H1 (cell line): ENCODE measurements around the gene AGER. TPM values are rescaled to one million over a fixed set of nuclear protein-coding genes. Genes with fewer than 3 reads are reported as not detected.

Experiments used
- CTCF ChIA-PET: fragments of 300-600 bp; sonication (Branson Sonifier 250); formaldehyde crosslinking; loops from one replicate; lab custom pipeline; 2021; ENCODE audit not compliant: partially characterized antibody; lab: Charles Lee
- POLR2A ChIA-PET: fragments of 300-600 bp; sonication (Branson Sonifier 250); formaldehyde crosslinking; loops from one replicate; lab custom pipeline; 2021; ENCODE audit warnings: inconsistent platforms; ENCODE audit not compliant: partially characterized antibody; lab: Charles Lee
- DNase-seq, 2 experiments: peaks; one replicate each; pipeline versions ENCODE4 v3.0.0 to v3.0.0-alpha.2; 2010 to 2022; ENCODE audit warnings: low spot score in 2 of 2, low read depth in 1 of 2, mixed read lengths in 1 of 2
- FAIRE-seq: peaks from 2 replicates; lab custom pipeline; 2011; peaks lifted over from hg19 to GRCh38; lab: Jason Lieb, UNC
- H2AFZ ChIP-seq: 2 replicates; pipeline ENCODE4 v1.8.1; 2012; ENCODE audit warnings: low read length, inconsistent platforms
- H2AK5ac ChIP-seq: 2 replicates; pipeline ENCODE4 v1.6.1; 2013; ENCODE audit warnings: low read depth, low read length
- H2BK120ac ChIP-seq: replicated peaks from 2 replicates; pipeline ENCODE3; 2013; ENCODE audit warnings: low read depth, low read length, inconsistent platforms
- H2BK12ac ChIP-seq: 2 replicates; pipeline ENCODE4 v1.6.1; 2013; ENCODE audit warnings: low read depth, low read length
- H2BK15ac ChIP-seq: 2 replicates; pipeline ENCODE4 v1.6.1; 2013; ENCODE audit warnings: low read length
- H2BK20ac ChIP-seq: 2 replicates; pipeline ENCODE4 v1.6.1; 2013; ENCODE audit warnings: low read length
- H2BK5ac ChIP-seq: 2 replicates; pipeline ENCODE4 v1.6.1; 2013; ENCODE audit warnings: low read depth, low read length
- H3K14ac ChIP-seq: 2 replicates; pipeline ENCODE4 v1.6.1; 2013; ENCODE audit warnings: inconsistent platforms; ENCODE audit not compliant: insufficient read length
- H3K18ac ChIP-seq: 2 replicates; pipeline ENCODE4 v1.6.1; 2013; ENCODE audit warnings: low read length; ENCODE audit errors: extremely low read depth
- H3K23ac ChIP-seq: 2 replicates; pipeline ENCODE4 v1.6.1; 2013; ENCODE audit warnings: inconsistent platforms; ENCODE audit not compliant: insufficient read length
- H3K23me2 ChIP-seq: 2 replicates; pipeline ENCODE4 v1.6.1; 2013; ENCODE audit warnings: low read depth, low read length
- H3K27ac ChIP-seq: 2 replicates; pipeline ENCODE4 v1.6.1; 2011; ENCODE audit warnings: low read depth, low read length, inconsistent platforms
- H3K27me3 ChIP-seq, 4 experiments: replicated peaks in 1 of 4; 1 replicate in 1 of 4; 2 replicates in 3 of 4; pipeline versions ENCODE4 v1.6.1 to v1.8.1; 2011 to 2013; ENCODE audit warnings: low read length in 3 of 4, mild to moderate bottlenecking in 3 of 4, inconsistent platforms in 2 of 4, mixed read lengths in 2 of 4, moderate library complexity in 1 of 4; ENCODE audit not compliant: control insufficient read depth in 3 of 4, insufficient read depth in 3 of 4; ENCODE audit errors: extremely low read depth in 1 of 4
- H3K36me3 ChIP-seq, 4 experiments: 2 replicates each; pipeline versions ENCODE4 v1.6.1 to v1.8.1; 2011 to 2013; ENCODE audit warnings: mild to moderate bottlenecking in 4 of 4, low read length in 3 of 4, moderate library complexity in 2 of 4, control low read depth in 1 of 4, inconsistent platforms in 1 of 4; ENCODE audit not compliant: insufficient read depth in 4 of 4, control insufficient read depth in 2 of 4
- H3K4ac ChIP-seq: replicated peaks from 2 replicates; pipeline ENCODE3; 2013; ENCODE audit warnings: low read length, low read depth, mixed read lengths, inconsistent platforms; ENCODE audit not compliant: insufficient read length
- H3K4me1 ChIP-seq, 4 experiments: replicated peaks in 1 of 4; 1 replicate in 1 of 4; 2 replicates in 3 of 4; pipeline versions ENCODE4 v1.6.1 to v1.8.1; 2011 to 2013; ENCODE audit warnings: low read length in 3 of 4, inconsistent platforms in 2 of 4, mixed read lengths in 1 of 4; ENCODE audit not compliant: insufficient read depth in 4 of 4, control insufficient read depth in 3 of 4
- H3K4me2 ChIP-seq, 2 experiments: 2 replicates each; pipeline versions ENCODE4 v1.6.1 to v1.8.1; 2011 to 2013; ENCODE audit warnings: low read depth in 2 of 2, low read length in 2 of 2, control low read depth in 1 of 2, inconsistent platforms in 1 of 2, mild to moderate bottlenecking in 1 of 2; ENCODE audit not compliant: insufficient read depth in 1 of 2
- H3K4me3 ChIP-seq, 4 experiments: fragments of 200-600, 300-600 bp in 1 of 4; sonication (generic), shearing (Covaris generic), sonication (Bioruptor Twin) in 1 of 4; 2 replicates each; pipeline versions ENCODE4 v1.5.1 to v1.8.1; 2011 to 2016; ENCODE audit warnings: low read length in 4 of 4, low read depth in 3 of 4, control low read depth in 2 of 4, inconsistent platforms in 2 of 4, mild to moderate bottlenecking in 2 of 4, mixed read lengths in 1 of 4, moderate library complexity in 1 of 4; ENCODE audit not compliant: insufficient read depth in 2 of 4; ENCODE audit errors: extremely low read depth in 1 of 4
- H3K56ac ChIP-seq: replicated peaks from 2 replicates; pipeline ENCODE3; 2013; ENCODE audit warnings: low read depth, mild to moderate bottlenecking, mixed read lengths, low read length, inconsistent platforms; ENCODE audit not compliant: insufficient read length
- H3K79me1 ChIP-seq: 2 replicates; pipeline ENCODE4 v1.6.1; 2013; ENCODE audit warnings: low read depth, low read length, control low read depth
- H3K79me2 ChIP-seq, 2 experiments: 2 replicates each; pipeline versions ENCODE4 v1.6.1 to v1.8.1; 2012 to 2013; ENCODE audit warnings: low read length in 2 of 2, mild to moderate bottlenecking in 2 of 2, inconsistent platforms in 1 of 2; ENCODE audit not compliant: insufficient read depth in 2 of 2, control insufficient read depth in 1 of 2
- H3K9ac ChIP-seq, 4 experiments: replicated peaks in 1 of 4; 1 replicate in 1 of 4; 2 replicates in 3 of 4; pipeline versions ENCODE4 v1.6.1 to v1.8.1; 2011 to 2013; ENCODE audit warnings: low read depth in 3 of 4, low read length in 3 of 4, control low read depth in 2 of 4, mild to moderate bottlenecking in 2 of 4, moderate library complexity in 2 of 4, inconsistent platforms in 1 of 4; ENCODE audit errors: extremely low read depth in 1 of 4
- H3K9me3 ChIP-seq, 2 experiments: 2 replicates each; pipeline versions ENCODE4 v1.6.1 to v1.8.1; 2012 to 2013; ENCODE audit warnings: mild to moderate bottlenecking in 2 of 2, moderate library complexity in 2 of 2, control low read depth in 1 of 2, inconsistent platforms in 1 of 2, low read depth in 1 of 2, low read length in 1 of 2, mixed read lengths in 1 of 2; ENCODE audit not compliant: insufficient read depth in 2 of 2
- H4K20me1 ChIP-seq, 2 experiments: replicated peaks in 1 of 2; 2 replicates each; pipeline versions ENCODE3 to v1.8.1; 2011 to 2013; ENCODE audit warnings: inconsistent platforms in 2 of 2, low read length in 2 of 2, mild to moderate bottlenecking in 1 of 2; ENCODE audit not compliant: insufficient read depth in 2 of 2, control insufficient read depth in 1 of 2
- H4K5ac ChIP-seq: 2 replicates; pipeline ENCODE4 v1.6.1; 2013; ENCODE audit warnings: low read length, low read depth, mixed read lengths, inconsistent platforms; ENCODE audit not compliant: insufficient read length
- H4K8ac ChIP-seq: 2 replicates; pipeline ENCODE4 v1.8.0; 2013; ENCODE audit warnings: mild to moderate bottlenecking, moderate library complexity, low read length, inconsistent platforms; ENCODE audit not compliant: insufficient read depth; ENCODE audit errors: extremely low read depth
- H4K91ac ChIP-seq: replicated peaks from 2 replicates; pipeline ENCODE3; 2013; ENCODE audit warnings: low read length, mixed read lengths, inconsistent platforms; ENCODE audit not compliant: insufficient read length
- ASH2L ChIP-seq: fragments of 200-600, 300-600 bp; sonication (generic); IDR thresholded peaks from one replicate; pipeline ENCODE4 v1.7.1; 2017; ENCODE audit warnings: low read length
- BCL11A ChIP-seq, 2 experiments: IDR thresholded peaks; one replicate each; pipeline ENCODE4 v1.6.1; 2011; ENCODE audit warnings: low read depth in 2 of 2, low read length in 2 of 2, mild to moderate bottlenecking in 2 of 2
- EZH2 ChIP-seq: fragments of 200-600 bp; sonication (generic); IDR thresholded peaks from 2 replicates; pipeline ENCODE4 v1.7.1; 2012; ENCODE audit warnings: low read depth, mild to moderate bottlenecking, moderate library complexity, low read length, inconsistent platforms; ENCODE audit not compliant: severe bottlenecking
- POLR2A ChIP-seq, 2 experiments: IDR thresholded peaks; 1 replicate in 1 of 2; 2 replicates in 1 of 2; pipeline ENCODE4 v1.6.1; 2011; ENCODE audit warnings: low read depth in 2 of 2, low read length in 2 of 2, mild to moderate bottlenecking in 2 of 2; ENCODE audit errors: control extremely low read depth in 1 of 2
- POLR2AphosphoS5 ChIP-seq: IDR thresholded peaks from 2 replicates; pipeline ENCODE4 v1.6.1; 2011; ENCODE audit warnings: low read depth, low read length
- SIN3A ChIP-seq, 2 experiments: IDR thresholded peaks in 1 of 2; conservative IDR thresholded peaks in 1 of 2; 2 replicates each; pipeline ENCODE4 v1.6.1; 2011 to 2012; ENCODE audit warnings: low read length in 2 of 2, improper control_type of control experiment in 1 of 2, low read depth in 1 of 2, mild to moderate bottlenecking in 1 of 2
- SUZ12 ChIP-seq: fragments of 200-600 bp; sonication (generic); IDR thresholded peaks from 2 replicates; pipeline ENCODE4 v1.6.1; 2012; ENCODE audit warnings: mild to moderate bottlenecking, inconsistent platforms, low read length, moderate library complexity, mixed read lengths
- TCF12 ChIP-seq: IDR thresholded peaks from 2 replicates; pipeline ENCODE4 v1.6.1; 2011; ENCODE audit warnings: low read depth, mild to moderate bottlenecking, low read length
- WGBS, 2 experiments: shearing (Covaris generic) in 1 of 2; methylation state at CpG; one replicate each; pipeline versions ENCODE4 v1.1.6 to v1.1.7; 2013 to 2015; ENCODE audit warnings: low lambda C conversion rate in 2 of 2, mixed read lengths in 2 of 2, inconsistent platforms in 1 of 2, low coverage in 1 of 2, missing lambda C conversion rate in 1 of 2; ENCODE audit not compliant: insufficient replicate concordance in 2 of 2, insufficient coverage in 1 of 2, insufficient read length in 1 of 2; ENCODE audit errors: extremely low coverage in 1 of 2, missing lambda C conversion rate in 1 of 2; 5-methylcytosine and 5-hydroxymethylcytosine counted together
- polyA plus RNA-seq, 7 experiments: library from polyadenylated mRNA; depleted of rRNA in 3 of 7; stranded (reverse) in 5 of 7; unstranded in 2 of 7; fragments of >200 nt in 5 of 7; fragments of 200-250 nt in 2 of 7; gene quantifications; 1 replicate in 5 of 7; 2 replicates in 1 of 7; 4 replicates in 1 of 7; pipeline versions ENCODE4 v1.2.1 to v1.2.3, GENCODE V29; 2011 to 2013; ENCODE audit warnings: missing spikeins in 2 of 7, mixed read lengths in 2 of 7
- total RNA-seq: library from RNA; stranded (reverse); fragmentation: NEBNext Ultra II Directional; extraction: Animal tissue kit (Norgen Biotek cat#: 25700); gene quantifications from 2 replicates; pipeline ENCODE4 v1.2.1, GENCODE V29; 2021
- TF ChIP-seq, protein P1 (sequence below): IDR thresholded peaks from 2 replicates; pipeline ENCODE4 v1.6.1; 2012; ENCODE audit warnings: inconsistent platforms

Gene AGER
- total and polyA plus RNA-seq, 2 of the 8 experiments (the other 6 are each of a cell fraction or from before 2014, with no cell fraction given), result 3.8 to 10.9 TPM

DNA sequence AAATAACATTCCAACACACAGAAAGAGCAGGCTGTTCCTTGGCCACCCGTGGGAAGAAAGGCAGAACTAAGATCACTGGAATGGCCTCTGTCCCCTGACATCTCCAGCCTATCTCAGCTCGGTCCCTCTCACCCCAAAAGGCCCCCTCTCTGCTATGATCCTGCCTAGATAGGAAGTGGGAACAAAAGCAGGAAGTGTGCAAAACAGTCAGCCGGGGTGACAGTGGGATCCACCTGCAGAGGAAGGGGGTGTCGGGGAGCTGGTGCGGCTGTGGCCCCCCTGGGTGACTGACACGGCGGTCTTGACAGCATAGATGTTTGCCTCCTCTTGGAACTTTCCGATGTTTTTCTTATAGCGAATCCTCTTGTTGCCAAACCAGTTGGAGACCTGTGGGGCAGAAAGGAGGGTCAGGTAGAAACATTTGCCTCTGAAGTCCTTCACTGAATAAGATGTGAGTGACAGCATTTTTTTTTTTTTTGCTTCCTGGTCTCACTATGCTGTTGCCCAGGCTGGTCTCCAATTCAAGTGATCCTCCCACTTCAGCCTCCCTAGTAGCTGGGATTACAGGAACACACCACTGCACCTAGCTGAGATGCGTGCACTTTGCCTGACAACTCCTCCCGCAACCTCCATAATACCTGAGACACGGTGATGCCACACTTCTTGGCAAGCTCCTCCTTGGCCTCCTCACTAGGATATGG lies 3.1 kb upstream of the AGER start:
- H3K23me2 ChIP-seq, result peaks cover 5% of the 10 kb centered on the region
- H4K91ac ChIP-seq, result no peak overlapping the region
- H2AK5ac ChIP-seq, result no peak overlapping the region
- no peak overlapping the region for H3K56ac ChIP-seq
- FAIRE-seq, result no peak
- DNase-seq, result no peak
- no peak overlapping the region for H3K23ac ChIP-seq
- no peak overlapping the region for H3K9ac ChIP-seq
- WGBS, 2 experiments, result 87% methylated on average over 12 of the region's 12 CpGs; no CpG with 5 or more reads in 1 of the 2 experiments
- H3K79me2 ChIP-seq, result peaks cover 0 to 13% of the 10 kb centered on the region in 2 experiments; a peak in 2 of 4 replicates
- no peak overlapping the region for H2BK20ac ChIP-seq
- peaks cover 4 to 26% (median 24%) of the 10 kb centered on the region in 4 experiments; a peak in 7 of 8 replicates for H3K36me3 ChIP-seq
- H3K27me3 ChIP-seq, result no peaks in the 10 kb centered on the region; a peak in 1 of 7 replicates
- peaks cover 0 to 3% of the 10 kb centered on the region in 2 experiments for H4K20me1 ChIP-seq
- H3K4me3 ChIP-seq, result no peak overlapping the region
- H4K8ac ChIP-seq, result no peak overlapping the region
- ChIA-PET CTCF (interaction anchor here (3.2 kb wide), 1 partner anchor 69 kb away, joined by 13 read pairs; no protein-coding TSS in a partner anchor), POLR2A (interaction anchor here (0.6 to 13.3 kb wide), 7 partner anchors 8 to 479 kb away, joined by 3 to 194 read pairs (median 3); partner anchors contain the start of genes AGPAT1, FKBPL, HLA-DQB1 and PRRT1)
- H2BK15ac ChIP-seq, result no peak overlapping the region
- H4K5ac ChIP-seq, result no peak overlapping the region
- H3K4me1 ChIP-seq, result peaks cover 0 to 21% (median 11%) of the 10 kb centered on the region in 4 experiments; a peak in 6 of 7 replicates
- no peak overlapping the region for H3K18ac ChIP-seq
- no peak overlapping the region for H3K14ac ChIP-seq
- peaks cover 2% of the 10 kb centered on the region for H3K79me1 ChIP-seq
- no peak overlapping the region for H2BK120ac ChIP-seq
- no peak overlapping the region for H3K4ac ChIP-seq
- H3K27ac ChIP-seq, result no peak overlapping the region
- no peaks in the 10 kb centered on the region for H3K9me3 ChIP-seq
- no peak overlapping the region for H2AFZ ChIP-seq
- TF ChIP-seq SUZ12 (no peak), POLR2A (IDR thresholded peaks at IDR 0.05; ENCODE audit: control extremely low read depth in 1 of 2, low read depth in 2 of 2, low read length in 2 of 2) (no peak), ASH2L (no peak), TCF12 (no peak), BCL11A (IDR thresholded peaks at IDR 0.05; ENCODE audit: low read depth in 2 of 2, low read length in 2 of 2) (no peak), EZH2 (no peak), POLR2AphosphoS5 (no peak), SIN3A (conservative IDR thresholded peaks at IDR 0.05 in 1 of 2, IDR thresholded peaks at IDR 0.05 in 1 of 2; ENCODE audit: low read depth in 1 of 2, low read length in 2 of 2) (no peak)
- TF ChIP-seq, protein P1, sequence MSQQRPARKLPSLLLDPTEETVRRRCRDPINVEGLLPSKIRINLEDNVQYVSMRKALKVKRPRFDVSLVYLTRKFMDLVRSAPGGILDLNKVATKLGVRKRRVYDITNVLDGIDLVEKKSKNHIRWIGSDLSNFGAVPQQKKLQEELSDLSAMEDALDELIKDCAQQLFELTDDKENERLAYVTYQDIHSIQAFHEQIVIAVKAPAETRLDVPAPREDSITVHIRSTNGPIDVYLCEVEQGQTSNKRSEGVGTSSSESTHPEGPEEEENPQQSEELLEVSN, result no peak
- H3K4me2 ChIP-seq, result no peak overlapping the region; a peak in 1 of 4 replicates
- H2BK12ac ChIP-seq, result no peak overlapping the region
- no peak overlapping the region for H2BK5ac ChIP-seq
